Breast epithelium (tissue), 4 donors: ENCODE measurements around the gene EVC. TPM values are rescaled to one million over a fixed set of nuclear protein-coding genes. Genes with fewer than 3 reads are reported as not detected.

ENCODE experiments used
- DNase-seq, 2 donors: peaks; one replicate each; pipeline ENCODE4 v3.0.0-alpha.2; 2019; ENCODE audit warnings: low spot score in 2 of 2
- H3K27ac ChIP-seq, 2 donors: fragments of 200-600 bp; sonication (generic) in 1 of 2; one replicate each; pipeline ENCODE4 v1.5.1; 2016 to 2019; ENCODE audit warnings: mild to moderate bottlenecking in 1 of 2
- H3K27me3 ChIP-seq, 2 donors: fragments of 200-600 bp; sonication (generic) in 1 of 2; one replicate each; pipeline versions ENCODE4 v1.5.1 to v1.6.0; 2017 to 2019; ENCODE audit warnings: control low read depth in 1 of 2, mild to moderate bottlenecking in 1 of 2
- H3K36me3 ChIP-seq: fragments of 200-600 bp; one replicate; pipeline ENCODE4 v1.5.1; 2019
- H3K4me1 ChIP-seq, 2 donors: fragments of 200-600 bp; sonication (generic); one replicate each; pipeline ENCODE4 v1.5.1; 2016 to 2019; ENCODE audit warnings: control low read depth in 1 of 2
- H3K4me3 ChIP-seq, 3 donors: fragments of 200-600 bp; sonication (generic); 1 replicate in 2 of 3; 2 replicates in 1 of 3; pipeline ENCODE4 v1.5.1; 2016 to 2019; ENCODE audit warnings: mild to moderate bottlenecking in 3 of 3, moderate library complexity in 2 of 3
- H3K9me3 ChIP-seq, 2 donors: fragments of 200-600 bp; sonication (generic) in 1 of 2; one replicate each; pipeline ENCODE4 v1.5.1; 2016 to 2019; ENCODE audit warnings: control low read depth in 1 of 2
- CTCF ChIP-seq, 3 donors: fragments of 450-650 bp; IDR thresholded peaks; one replicate each; pipeline ENCODE4 v1.5.1; 2016 to 2017; ENCODE audit warnings: antibody characterized with exemption in 3 of 3, mild to moderate bottlenecking in 3 of 3, moderate library complexity in 3 of 3
- POLR2A ChIP-seq: fragments of 450-650 bp; IDR thresholded peaks from one replicate; pipeline ENCODE4 v1.6.1; 2016; ENCODE audit warnings: antibody characterized with exemption, mild to moderate bottlenecking, moderate library complexity
- POLR2AphosphoS5 ChIP-seq, 3 donors: sonication (generic); formaldehyde crosslinking; IDR thresholded peaks; one replicate each; pipeline ENCODE4 v1.6.1; 2017; ENCODE audit warnings: antibody characterized with exemption in 3 of 3
- intact Hi-C: fragments of 100-400 bp; cut with DNase I; formaldehyde crosslinking; loops from one replicate; pipeline ENCODE4 v1.15.1; 2023; ENCODE audit warnings: low total_unique reads
- total RNA-seq, 3 donors: library from RNA; depleted of rRNA; stranded (reverse); fragments of >200 nt; gene quantifications; one replicate each; pipeline ENCODE4 v1.1.0, GENCODE V29; 2016

Gene EVC
- total RNA-seq, 3 donors from 2014 or later: 20.0 to 27.5 (median 25.9) TPM

- Histone ChIP-seq H3K27me3 (no peaks in the 10 kb centered on the region), H3K9me3 (no peaks in the 10 kb centered on the region), H3K36me3 (no peaks in the 10 kb centered on the region), H3K4me1 (no peaks in the 10 kb centered on the region), H3K4me3 (no peak overlapping the region), H3K27ac (no peak overlapping the region)
- intact Hi-C loops: no loop called here
- DNase-seq: no peak
- TF ChIP-seq POLR2AphosphoS5 (IDR thresholded peaks at IDR 0.05) (no peak), POLR2A (no peak), CTCF (IDR thresholded peaks at IDR 0.05) (no peak)
These were observed 23.9 kb downstream of the EVC start for GRCh38 chr4:5734853-5735252.

DNA sequence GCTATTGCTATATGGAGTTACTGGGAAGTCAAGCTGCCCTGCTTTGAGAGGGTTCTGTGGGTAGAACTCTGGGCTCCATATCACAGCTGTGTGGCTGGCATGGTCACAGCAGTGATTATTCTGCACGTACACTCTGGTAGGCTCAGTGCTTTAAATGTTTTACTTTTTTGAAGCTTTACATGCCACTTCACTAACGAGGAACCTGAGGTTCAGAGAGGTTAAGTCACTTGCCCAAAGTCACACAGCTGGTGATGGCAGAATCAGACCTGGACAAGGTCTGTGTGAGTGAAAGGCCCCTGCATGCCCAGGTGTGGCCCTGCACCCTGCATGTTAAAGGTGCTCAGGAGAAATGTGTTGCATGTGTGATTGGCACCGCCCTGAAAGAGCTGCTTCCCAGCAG, 24.5 kb downstream of the EVC start:
- intact Hi-C loops: no loop called here
- H3K36me3 ChIP-seq: no peaks in the 10 kb centered on the region
- H3K27me3 ChIP-seq: no peaks in the 10 kb centered on the region
- DNase-seq: no peak
- H3K4me3 ChIP-seq: no peak overlapping the region
- H3K27ac ChIP-seq: no peak overlapping the region
- H3K9me3 ChIP-seq: no peaks in the 10 kb centered on the region
- H3K4me1 ChIP-seq: no peaks in the 10 kb centered on the region
- no peak for TF ChIP-seq POLR2A
- TF ChIP-seq POLR2AphosphoS5 (IDR thresholded peaks at IDR 0.05): no peak
- TF ChIP-seq CTCF (IDR thresholded peaks at IDR 0.05): no peak

GRCh38 chr4:5738061-5738460, 27.1 kb downstream of the EVC start:
- Histone ChIP-seq H3K9me3 (no peaks in the 10 kb centered on the region), H3K4me3 (no peak overlapping the region), H3K27ac (no peak overlapping the region), H3K36me3 (no peaks in the 10 kb centered on the region), H3K4me1 (no peaks in the 10 kb centered on the region), H3K27me3 (no peaks in the 10 kb centered on the region)
- TF ChIP-seq CTCF (IDR thresholded peaks at IDR 0.05): no peak
- no peak for TF ChIP-seq POLR2A
- TF ChIP-seq POLR2AphosphoS5 (IDR thresholded peaks at IDR 0.05): no peak
- DNase-seq: no peak
- intact Hi-C loops: no loop called here

- DNase-seq: no peak
- Histone ChIP-seq H3K4me3 (no peak overlapping the region), H3K27ac (no peak overlapping the region), H3K4me1 (no peaks in the 10 kb centered on the region), H3K27me3 (no peaks in the 10 kb centered on the region), H3K9me3 (no peaks in the 10 kb centered on the region), H3K36me3 (no peaks in the 10 kb centered on the region)
- TF ChIP-seq POLR2AphosphoS5 (IDR thresholded peaks at IDR 0.05): no peak
- intact Hi-C loops: no loop called here
These were observed 31.4 kb downstream of the EVC start for GRCh38 chr4:5742388-5742787.

DNA sequence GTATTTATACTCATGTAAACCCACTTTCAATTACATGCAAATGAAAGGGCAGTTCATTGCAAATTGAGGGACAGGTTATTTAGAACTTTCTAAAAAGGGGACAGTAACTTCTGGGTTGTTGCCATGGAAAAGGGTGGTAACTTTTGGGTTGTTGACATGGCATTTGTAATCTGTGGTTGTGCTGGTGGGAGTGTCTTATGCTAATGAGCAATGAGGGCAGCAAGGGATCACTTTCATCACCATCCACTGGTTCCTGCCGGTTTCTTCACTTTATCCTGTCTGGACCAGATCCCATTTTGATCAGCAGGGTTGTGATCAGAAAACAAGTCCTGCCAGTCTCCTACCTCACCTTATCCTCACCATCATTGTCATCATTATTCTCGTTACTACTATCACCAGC, 32.0 kb downstream of the EVC start:
- H3K27me3 ChIP-seq: no peaks in the 10 kb centered on the region
- intact Hi-C loops: no loop called here
- DNase-seq: no peak
- H3K4me3 ChIP-seq: no peak overlapping the region
- no peak for TF ChIP-seq POLR2AphosphoS5 (IDR thresholded peaks at IDR 0.05)
- TF ChIP-seq POLR2A: no peak
- no peak for TF ChIP-seq CTCF (IDR thresholded peaks at IDR 0.05)
- H3K27ac ChIP-seq: no peak overlapping the region
- no peaks in the 10 kb centered on the region for H3K4me1 ChIP-seq
- H3K36me3 ChIP-seq: no peaks in the 10 kb centered on the region
- H3K9me3 ChIP-seq: no peaks in the 10 kb centered on the region

GRCh38 chr4:5746250-5746649, 35.2 kb downstream of the EVC start:
- no peak for DNase-seq
- Histone ChIP-seq H3K36me3 (no peaks in the 10 kb centered on the region), H3K4me1 (no peaks in the 10 kb centered on the region), H3K4me3 (no peak overlapping the region), H3K27ac (no peak overlapping the region), H3K27me3 (no peaks in the 10 kb centered on the region), H3K9me3 (no peaks in the 10 kb centered on the region)
- TF ChIP-seq POLR2AphosphoS5 (IDR thresholded peaks at IDR 0.05) (no peak), CTCF (IDR thresholded peaks at IDR 0.05) (no peak), POLR2A (no peak)
- intact Hi-C loops: no loop called here
